ENCODE data around the gene RASSF6.
"Not testable (repeated sequence)": the region's sequence is repeated elsewhere in the genome, so short reads cannot be mapped to it uniquely, and the experiment has no call there.

Gene RASSF6

DNA sequence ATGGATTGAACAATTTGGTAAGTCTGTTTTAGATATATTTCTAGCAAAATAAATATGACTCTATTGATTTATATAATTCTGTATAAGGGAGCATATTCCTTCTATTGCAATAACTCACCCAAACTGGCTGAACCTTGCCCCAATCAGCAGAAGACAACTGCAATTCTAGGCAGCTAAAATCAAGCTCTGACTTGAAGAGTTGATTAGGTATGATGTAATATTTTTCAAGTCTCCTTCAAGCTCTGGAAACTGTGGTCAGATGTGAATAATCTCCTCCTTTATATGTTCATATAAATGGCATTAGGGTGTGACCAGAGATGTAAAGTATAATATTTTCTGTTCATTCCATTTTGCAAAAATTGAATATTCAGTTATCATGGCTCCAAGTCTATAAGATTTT, 8.2 kb downstream of the RASSF6 start:
- no peak for DNase-seq (ENCODE audit: low read depth in 3 of 3)

- no peak for DNase-seq (ENCODE audit: low read depth in 3 of 3)
Measured at GRCh38 chr4:73609706-73610105, 10.5 kb downstream of the RASSF6 start.

DNA sequence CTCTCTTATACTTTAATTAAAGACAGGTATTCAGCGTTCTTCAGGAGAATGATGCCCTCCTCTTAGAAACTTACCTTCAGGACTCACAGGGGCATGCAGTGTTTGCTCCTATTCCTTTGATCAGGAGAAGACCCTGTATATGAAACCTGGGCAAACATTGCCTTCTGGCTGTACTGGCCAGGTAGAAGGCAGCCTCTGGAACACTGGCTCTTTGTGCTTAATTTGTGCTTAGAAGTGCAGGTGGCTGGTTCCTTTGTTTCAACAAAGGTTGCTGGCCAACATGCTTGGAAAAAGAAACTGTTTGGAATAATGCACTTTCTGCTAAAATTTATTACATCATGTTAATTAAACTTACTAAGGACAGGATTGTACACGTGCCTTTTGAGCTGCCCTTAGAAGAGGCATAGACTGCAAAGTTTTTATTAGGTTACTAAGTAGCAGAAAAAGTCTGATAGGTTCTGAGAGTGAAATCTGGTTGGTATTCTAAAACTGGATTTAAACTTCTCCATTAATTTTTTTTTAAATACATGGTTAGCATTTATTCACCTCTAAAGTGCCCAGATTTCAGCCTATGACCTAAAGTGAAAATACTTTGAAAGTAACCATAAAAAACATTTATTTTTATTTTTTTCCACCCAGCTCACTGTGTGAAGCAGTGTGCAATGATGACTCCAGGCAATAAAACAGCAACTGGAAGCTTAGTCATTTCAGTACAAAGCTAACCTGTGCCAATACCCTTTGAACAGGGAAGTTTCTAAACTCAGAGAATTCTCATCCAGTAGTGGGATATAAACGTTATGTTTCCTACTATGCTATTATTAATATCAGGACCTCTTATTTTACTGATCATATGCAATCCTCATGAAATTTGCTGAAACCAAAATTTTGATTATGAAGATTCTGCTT, 11.3 kb downstream of the RASSF6 start:
- no peak for DNase-seq (ENCODE audit: low read depth in 3 of 3)

- DNase-seq (ENCODE audit: low read depth in 3 of 3): no peak
Measured at GRCh38 chr4:73607375-73608033, 12.7 kb downstream of the RASSF6 start.

- no peak for DNase-seq (ENCODE audit: low read depth in 3 of 3)
Measured at GRCh38 chr4:73606465-73606974, 13.7 kb downstream of the RASSF6 start.

GRCh38 chr4:73603854-73604584, 16.2 kb downstream of the RASSF6 start:
- DNase-seq (ENCODE audit: low read depth in 3 of 3): no peak

DNA sequence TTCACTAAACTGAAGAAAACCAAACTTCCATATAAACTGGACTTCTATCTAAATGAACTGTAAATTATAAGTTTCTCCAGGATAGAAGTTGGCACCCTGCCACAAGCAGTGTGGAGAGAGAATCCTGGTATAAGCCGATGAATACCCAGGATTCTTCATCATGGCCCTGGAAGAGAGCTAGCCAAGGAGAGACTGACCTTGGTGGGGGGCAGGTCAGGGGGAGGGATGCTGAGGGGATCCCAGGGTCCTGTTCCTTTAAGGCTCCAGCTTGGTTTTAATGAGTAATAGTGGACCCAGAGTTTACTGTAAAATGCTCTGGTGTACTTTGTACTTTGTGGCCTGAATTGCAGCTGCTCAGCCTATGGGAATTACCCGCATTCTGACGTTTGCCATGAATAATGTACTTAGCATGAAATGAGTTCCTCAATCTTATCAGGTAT, 16.9 kb downstream of the RASSF6 start:
- no peak for DNase-seq (ENCODE audit: low read depth in 3 of 3)

- DNase-seq (ENCODE audit: low read depth in 3 of 3): no peak
Measured at GRCh38 chr4:73600954-73601353, 19.3 kb downstream of the RASSF6 start.

GRCh38 chr4:73599182-73599581, 21.1 kb downstream of the RASSF6 start:
- DNase-seq (ENCODE audit: low read depth in 3 of 3): no peak

GRCh38 chr4:73597594-73597993, 22.6 kb downstream of the RASSF6 start:
- DNase-seq (ENCODE audit: low read depth in 3 of 3): no peak

- not testable (repeated sequence) for DNase-seq (ENCODE audit: low read depth in 3 of 3)
Measured at GRCh38 chr4:73597183-73597582, 23.1 kb downstream of the RASSF6 start.

- DNase-seq (ENCODE audit: low read depth in 3 of 3): no peak
Measured at GRCh38 chr4:73596001-73596400, 24.2 kb downstream of the RASSF6 start.

DNA sequence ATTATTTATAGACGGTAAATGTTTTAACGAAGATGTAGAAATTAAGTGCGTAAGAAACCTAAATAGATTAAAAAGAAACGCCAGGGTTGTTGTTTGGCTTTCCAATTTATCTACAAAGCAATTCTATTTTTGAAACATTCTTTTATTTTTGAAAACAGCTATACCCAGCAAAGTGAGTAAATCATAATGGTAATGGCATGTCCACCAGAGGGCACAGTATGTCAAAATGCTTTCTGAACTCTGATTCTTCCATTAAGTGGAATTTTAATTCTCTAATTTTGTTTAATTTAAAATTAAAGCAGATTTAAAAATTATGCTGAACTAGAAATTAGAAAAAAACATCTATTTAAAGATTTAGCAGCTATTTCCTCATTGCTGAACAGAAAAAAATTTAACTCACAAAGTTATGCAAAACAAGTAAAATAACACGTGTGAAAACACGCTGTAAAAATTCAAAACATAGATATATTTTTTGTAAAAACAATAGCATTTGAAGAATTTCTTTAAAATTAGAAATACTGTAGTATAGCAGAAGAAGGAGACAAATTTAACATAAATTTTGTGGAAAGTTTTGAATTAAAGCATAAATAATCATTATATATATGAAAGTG, 26.5 kb downstream of the RASSF6 start:
- no peak for DNase-seq (ENCODE audit: low read depth in 3 of 3)

GRCh38 chr4:73589887-73590801, 30.1 kb downstream of the RASSF6 start:
- no peak for DNase-seq (ENCODE audit: low read depth in 3 of 3)

- no peak for DNase-seq (ENCODE audit: low read depth in 3 of 3)
Measured at GRCh38 chr4:73589261-73589847, 30.9 kb downstream of the RASSF6 start.

- no peak for DNase-seq (ENCODE audit: low read depth in 3 of 3)
Measured at GRCh38 chr4:73588613-73589012, 31.6 kb downstream of the RASSF6 start.

DNA sequence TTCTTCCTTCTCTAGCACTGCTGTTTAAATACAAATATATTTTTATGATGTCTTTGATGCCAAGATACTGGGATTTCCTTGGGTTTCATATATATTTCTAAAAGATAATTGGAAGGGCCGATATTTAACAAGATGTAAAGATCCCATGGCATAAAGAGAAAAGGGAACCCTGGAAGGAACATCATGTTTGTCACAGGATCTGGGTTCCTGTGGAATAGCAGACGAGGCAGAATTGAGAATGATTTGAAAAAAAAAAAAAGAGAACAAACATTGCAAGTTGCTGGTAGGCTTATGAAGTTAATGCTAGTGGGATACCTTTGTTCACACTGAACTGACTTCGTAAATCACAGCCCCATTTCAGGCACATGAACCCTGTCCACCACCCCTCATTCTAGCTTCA, 33.6 kb downstream of the RASSF6 start:
- no peak for DNase-seq (ENCODE audit: low read depth in 3 of 3)

GRCh38 chr4:73586040-73586439, 34.2 kb downstream of the RASSF6 start:
- DNase-seq (ENCODE audit: low read depth in 3 of 3): no peak

DNA sequence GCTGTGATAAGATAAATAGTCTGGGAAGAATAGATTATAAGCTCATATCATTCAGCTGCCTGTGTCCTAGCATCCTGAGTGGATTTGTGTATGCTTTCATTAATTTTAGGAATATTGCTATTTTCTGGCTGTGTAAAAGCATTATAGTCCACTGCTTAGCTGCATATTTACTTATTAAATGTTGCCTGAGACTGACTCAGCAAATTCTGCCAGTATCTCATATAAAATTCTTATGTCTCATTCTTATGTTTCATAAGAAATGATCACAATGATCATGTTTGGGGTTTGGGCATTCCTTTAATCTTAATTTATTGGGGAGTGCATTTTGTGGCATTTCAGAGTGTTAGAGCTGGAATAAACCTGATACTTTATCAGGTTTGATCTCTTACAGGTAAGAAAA, 34.9 kb downstream of the RASSF6 start:
- no peak for DNase-seq (ENCODE audit: low read depth in 3 of 3)

DNA sequence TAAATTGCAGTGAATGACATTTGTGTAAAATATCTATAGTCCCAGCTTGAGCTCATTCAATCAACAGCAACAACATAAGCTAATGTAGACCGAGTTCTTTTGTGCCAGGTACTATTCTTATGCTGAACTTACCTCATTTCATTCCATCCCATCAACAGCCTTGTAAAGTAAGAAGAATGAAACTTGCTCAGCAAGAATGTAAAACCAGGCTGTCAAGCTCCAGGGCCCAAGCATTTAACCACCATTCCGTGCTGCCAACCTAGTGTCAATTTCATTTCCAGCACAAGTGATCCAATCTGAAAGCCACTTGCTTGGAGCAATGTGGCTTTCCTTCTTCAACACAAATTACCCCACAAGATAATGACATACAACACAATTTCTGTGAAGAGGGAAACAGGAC, 36.6 kb downstream of the RASSF6 start:
- no peak for DNase-seq (ENCODE audit: low read depth in 3 of 3)
